ENCODE data around the gene SNX4. TPM values are rescaled to one million over a fixed set of nuclear protein-coding genes. Genes with fewer than 3 reads are reported as not detected.

SNX4 gene
- total RNA-seq, 4 donors from 2014 or later = 35.8 to 85.5 (median 50.9) TPM

- no peak overlapping the region for H3K27ac ChIP-seq
- no peaks in the 10 kb centered on the region for H3K9me3 ChIP-seq
- H3K27me3 ChIP-seq = no peaks in the 10 kb centered on the region
- no peak overlapping the region for H3K4me3 ChIP-seq
- H3K36me3 ChIP-seq = peaks cover 0 to 49% of the 10 kb centered on the region in 2 donors
- peaks cover 0 to 72% (median 17%) of the 10 kb centered on the region in 3 donors for H3K4me1 ChIP-seq
- ATAC-seq = no peak
- TF ChIP-seq POLR2A (IDR thresholded peaks at IDR 0.05) (no peak), EP300 (IDR thresholded peaks at IDR 0.05) (no peak), POLR2AphosphoS5 (IDR thresholded peaks at IDR 0.05) (no peak), CTCF (IDR thresholded peaks at IDR 0.05) (no peak)
Measured at GRCh38 chr3:125515421-125515820, 4.6 kb downstream of the SNX4 start.

GRCh38 chr3:125513490-125514115 lies 6.4 kb downstream of the SNX4 start:
- ATAC-seq = no peak
- WGBS, 2 donors (ENCODE audit: low coverage in 1 of 2) = 66 to 79% methylated on average over 6 of the region's 6 CpGs

GRCh38 chr3:125512135-125512920 lies 7.7 kb downstream of the SNX4 start:
- TF ChIP-seq CTCF (IDR thresholded peaks at IDR 0.05) = no peak
- no peak for TF ChIP-seq POLR2AphosphoS5 (IDR thresholded peaks at IDR 0.05)
- TF ChIP-seq POLR2A (IDR thresholded peaks at IDR 0.05) = no peak
- no peak for TF ChIP-seq EP300 (IDR thresholded peaks at IDR 0.05)
- Histone ChIP-seq H3K27me3 (no peaks in the 10 kb centered on the region), H3K27ac (no peak overlapping the region), H3K4me1 (peaks cover 0 to 49% (median 6%) of the 10 kb centered on the region in 3 donors), H3K9me3 (peaks cover 0 to 7% (median 0%) of the 10 kb centered on the region in 3 donors), H3K4me3 (no peak overlapping the region), H3K36me3 (peaks cover 0 to 66% of the 10 kb centered on the region in 2 donors)
- ATAC-seq = no peak
- 74% methylated on average over 4 of the region's 4 CpGs for WGBS, 2 donors (ENCODE audit: low coverage in 1 of 2)

More at GRCh38 chr3:125513490-125514115, 6.4 kb downstream of the SNX4 start:
- H3K27me3 ChIP-seq = no peaks in the 10 kb centered on the region
- H3K9me3 ChIP-seq = peaks cover 0 to 7% (median 0%) of the 10 kb centered on the region in 3 donors
- peaks cover 0 to 63% of the 10 kb centered on the region in 2 donors for H3K36me3 ChIP-seq
- no peak overlapping the region for H3K27ac ChIP-seq
- no peak for TF ChIP-seq CTCF (IDR thresholded peaks at IDR 0.05)
- no peak overlapping the region for H3K4me3 ChIP-seq
- peaks cover 0 to 61% (median 12%) of the 10 kb centered on the region in 3 donors for H3K4me1 ChIP-seq

GRCh38 chr3:125511420-125512118 lies 8.4 kb downstream of the SNX4 start:
- ATAC-seq = no peak
- H3K36me3 ChIP-seq = peaks cover 0 to 69% of the 10 kb centered on the region in 2 donors

GRCh38 chr3:125507128-125507527 lies 12.9 kb downstream of the SNX4 start:
- no peaks in the 10 kb centered on the region for H3K27me3 ChIP-seq
- no peak for ATAC-seq
- TF ChIP-seq CTCF (IDR thresholded peaks at IDR 0.05) (no peak), POLR2A (IDR thresholded peaks at IDR 0.05) (no peak), EP300 (IDR thresholded peaks at IDR 0.05) (no peak), POLR2AphosphoS5 (IDR thresholded peaks at IDR 0.05) (no peak)
- H3K4me1 ChIP-seq = peaks cover 0 to 26% (median 7%) of the 10 kb centered on the region in 3 donors
- peaks cover 0 to 76% of the 10 kb centered on the region in 2 donors for H3K36me3 ChIP-seq
- WGBS, 2 donors (ENCODE audit: low coverage in 1 of 2) = 90 to 100% methylated on average over 1 of the region's 3 CpGs
- H3K9me3 ChIP-seq = peaks cover 0 to 7% (median 0%) of the 10 kb centered on the region in 3 donors
- H3K4me3 ChIP-seq = no peak overlapping the region
- H3K27ac ChIP-seq = no peak overlapping the region

More at GRCh38 chr3:125511420-125512118, 8.4 kb downstream of the SNX4 start:
- no peak overlapping the region for H3K27ac ChIP-seq
- H3K4me1 ChIP-seq = peaks cover 0 to 42% (median 6%) of the 10 kb centered on the region in 3 donors
- no peak overlapping the region for H3K4me3 ChIP-seq
- no peaks in the 10 kb centered on the region for H3K27me3 ChIP-seq
- H3K9me3 ChIP-seq = peaks cover 0 to 7% (median 0%) of the 10 kb centered on the region in 3 donors
- no peak for TF ChIP-seq POLR2AphosphoS5 (IDR thresholded peaks at IDR 0.05)
- TF ChIP-seq POLR2A (IDR thresholded peaks at IDR 0.05) = no peak
- WGBS, 2 donors (ENCODE audit: low coverage in 1 of 2) = 0 to 8% methylated on average over 1 of the region's 1 CpG
